ENCODE results near the gene ABCA13.

- TF ChIP-seq CTCF (IDR thresholded peaks at IDR 0.05; ENCODE audit: insufficient read depth, low read length), result no peak
- TF ChIP-seq POLR2AphosphoS5 (IDR thresholded peaks at IDR 0.05; ENCODE audit: low read depth), result no peak
- no peak for TF ChIP-seq SPI1 (IDR thresholded peaks at IDR 0.05; ENCODE audit: borderline replicate concordance, low read depth)
Observed at GRCh38 chr7:48304641-48305040, 133.4 kb downstream of the ABCA13 start.
